Measurements from ENCODE around the gene UBE2E1. TPM values are rescaled to one million over a fixed set of nuclear protein-coding genes. Genes with fewer than 3 reads are reported as not detected.

UBE2E1 gene
- total and polyA plus RNA-seq, 8 donors: 3.2 to 226 (median 78.1) TPM

DNA sequence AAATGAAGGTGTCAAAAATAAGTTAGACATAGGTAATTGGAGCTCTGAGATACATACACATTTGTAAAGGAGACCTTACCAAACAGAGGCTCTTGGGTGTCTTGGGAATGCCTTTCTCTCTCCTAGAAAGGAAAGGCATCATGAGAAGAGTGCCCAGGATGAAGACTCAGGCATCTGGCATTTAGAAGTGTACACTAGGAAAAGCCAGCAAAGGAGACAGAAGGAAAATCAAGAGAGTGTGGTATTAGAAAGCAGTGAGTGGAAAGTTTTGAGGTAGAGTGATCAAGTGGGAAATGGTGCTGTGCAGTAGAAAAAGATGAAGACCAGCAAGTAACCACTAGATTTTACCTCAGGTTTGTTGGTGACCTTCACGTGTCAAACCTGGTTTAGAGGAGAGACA lies 16.1 kb downstream of the UBE2E1 start:
- intact Hi-C loops (cut with DNase I; ENCODE audit: low total_unique reads): no loop called here
- Histone ChIP-seq H3K27me3 (no peaks in the 10 kb centered on the region), H3K36me3 (peaks cover 0 to 10% (median 0%) of the 10 kb centered on the region in 4 donors), H3K27ac (no peak overlapping the region), H3K9me3 (no peaks in the 10 kb centered on the region), H3K4me1 (peaks cover 20 to 81% (median 49%) of the 10 kb centered on the region in 4 donors), H3K4me3 (no peak overlapping the region)
- 77 to 91% (median 87%) methylated on average over 1 of the region's 1 CpG for WGBS, 5 donors
- DNase-seq: no peak
- TF ChIP-seq POLR2A (IDR thresholded peaks at IDR 0.05) (no peak), EP300 (IDR thresholded peaks at IDR 0.05) (no peak), POLR2AphosphoS5 (IDR thresholded peaks at IDR 0.05) (no peak)
- TF ChIP-seq, protein P1, sequence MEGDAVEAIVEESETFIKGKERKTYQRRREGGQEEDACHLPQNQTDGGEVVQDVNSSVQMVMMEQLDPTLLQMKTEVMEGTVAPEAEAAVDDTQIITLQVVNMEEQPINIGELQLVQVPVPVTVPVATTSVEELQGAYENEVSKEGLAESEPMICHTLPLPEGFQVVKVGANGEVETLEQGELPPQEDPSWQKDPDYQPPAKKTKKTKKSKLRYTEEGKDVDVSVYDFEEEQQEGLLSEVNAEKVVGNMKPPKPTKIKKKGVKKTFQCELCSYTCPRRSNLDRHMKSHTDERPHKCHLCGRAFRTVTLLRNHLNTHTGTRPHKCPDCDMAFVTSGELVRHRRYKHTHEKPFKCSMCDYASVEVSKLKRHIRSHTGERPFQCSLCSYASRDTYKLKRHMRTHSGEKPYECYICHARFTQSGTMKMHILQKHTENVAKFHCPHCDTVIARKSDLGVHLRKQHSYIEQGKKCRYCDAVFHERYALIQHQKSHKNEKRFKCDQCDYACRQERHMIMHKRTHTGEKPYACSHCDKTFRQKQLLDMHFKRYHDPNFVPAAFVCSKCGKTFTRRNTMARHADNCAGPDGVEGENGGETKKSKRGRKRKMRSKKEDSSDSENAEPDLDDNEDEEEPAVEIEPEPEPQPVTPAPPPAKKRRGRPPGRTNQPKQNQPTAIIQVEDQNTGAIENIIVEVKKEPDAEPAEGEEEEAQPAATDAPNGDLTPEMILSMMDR (IDR thresholded peaks at IDR 0.05): no peak

DNA sequence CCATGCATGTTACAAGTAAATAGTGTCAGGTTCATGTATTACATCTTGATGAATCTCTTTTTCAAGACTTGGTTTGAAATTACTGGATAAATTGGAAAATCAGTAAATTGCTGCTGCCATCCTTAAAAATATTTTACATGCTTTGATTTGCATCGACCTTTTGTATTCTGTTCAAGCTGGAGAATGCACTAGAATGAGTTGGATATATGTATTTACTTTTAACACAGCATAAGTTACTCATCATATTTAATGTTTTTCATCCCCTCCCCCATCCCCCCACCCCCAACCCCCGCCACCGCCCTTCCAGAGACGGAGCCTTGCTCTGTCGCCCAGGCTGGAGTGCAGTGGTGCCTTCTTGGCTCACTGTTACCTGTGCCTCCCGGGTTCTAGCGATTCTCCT lies 16.8 kb downstream of the UBE2E1 start:
- intact Hi-C loops (cut with DNase I; ENCODE audit: low total_unique reads): no loop called here
- DNase-seq: no peak
- no peak overlapping the region for H3K4me3 ChIP-seq
- 87 to 96% (median 92%) methylated on average over 7 of the region's 7 CpGs for WGBS, 5 donors
- H3K9me3 ChIP-seq: no peaks in the 10 kb centered on the region
- no peaks in the 10 kb centered on the region for H3K27me3 ChIP-seq
- TF ChIP-seq POLR2AphosphoS5 (IDR thresholded peaks at IDR 0.05): no peak
- TF ChIP-seq, protein P1 (IDR thresholded peaks at IDR 0.05): no peak
- TF ChIP-seq POLR2A (IDR thresholded peaks at IDR 0.05): no peak
- H3K36me3 ChIP-seq: peaks cover 0 to 10% (median 0%) of the 10 kb centered on the region in 4 donors
- no peak overlapping the region for H3K27ac ChIP-seq
- peaks cover 20 to 81% (median 52%) of the 10 kb centered on the region in 4 donors for H3K4me1 ChIP-seq

DNA sequence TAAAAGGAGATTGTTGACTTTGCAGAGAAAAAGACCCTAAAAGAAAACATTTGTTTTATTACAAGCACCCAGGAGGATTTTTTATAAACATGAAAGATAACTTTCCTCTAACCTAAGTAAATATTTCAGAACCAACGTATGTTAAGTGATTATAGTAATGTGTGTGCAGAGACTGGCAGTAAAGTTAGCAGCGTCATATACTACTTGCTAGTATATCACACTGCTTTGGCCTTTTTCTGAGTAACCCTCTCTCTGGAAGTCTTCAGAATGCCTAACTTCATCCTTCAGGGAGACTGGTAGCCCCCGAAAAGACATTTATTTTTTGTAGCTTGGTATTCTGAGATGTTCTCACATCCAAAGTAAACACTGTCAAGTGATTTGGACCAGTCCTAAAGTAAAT lies 17.9 kb downstream of the UBE2E1 start:
- DNase-seq: no peak
- Histone ChIP-seq H3K4me1 (peaks cover 20 to 76% (median 44%) of the 10 kb centered on the region in 4 donors), H3K27me3 (no peaks in the 10 kb centered on the region), H3K27ac (no peak overlapping the region), H3K4me3 (no peak overlapping the region), H3K9me3 (no peaks in the 10 kb centered on the region), H3K36me3 (peaks cover 0 to 10% (median 0%) of the 10 kb centered on the region in 4 donors)
- 36 to 56% (median 48%) methylated on average over 3 of the region's 3 CpGs for WGBS, 5 donors
- intact Hi-C loops (cut with DNase I; ENCODE audit: low total_unique reads): no loop called here
- TF ChIP-seq, protein P1 (IDR thresholded peaks at IDR 0.05): no peak
- no peak for TF ChIP-seq EP300 (IDR thresholded peaks at IDR 0.05)
- no peak for TF ChIP-seq POLR2AphosphoS5 (IDR thresholded peaks at IDR 0.05)
- no peak for TF ChIP-seq POLR2A (IDR thresholded peaks at IDR 0.05)

DNA sequence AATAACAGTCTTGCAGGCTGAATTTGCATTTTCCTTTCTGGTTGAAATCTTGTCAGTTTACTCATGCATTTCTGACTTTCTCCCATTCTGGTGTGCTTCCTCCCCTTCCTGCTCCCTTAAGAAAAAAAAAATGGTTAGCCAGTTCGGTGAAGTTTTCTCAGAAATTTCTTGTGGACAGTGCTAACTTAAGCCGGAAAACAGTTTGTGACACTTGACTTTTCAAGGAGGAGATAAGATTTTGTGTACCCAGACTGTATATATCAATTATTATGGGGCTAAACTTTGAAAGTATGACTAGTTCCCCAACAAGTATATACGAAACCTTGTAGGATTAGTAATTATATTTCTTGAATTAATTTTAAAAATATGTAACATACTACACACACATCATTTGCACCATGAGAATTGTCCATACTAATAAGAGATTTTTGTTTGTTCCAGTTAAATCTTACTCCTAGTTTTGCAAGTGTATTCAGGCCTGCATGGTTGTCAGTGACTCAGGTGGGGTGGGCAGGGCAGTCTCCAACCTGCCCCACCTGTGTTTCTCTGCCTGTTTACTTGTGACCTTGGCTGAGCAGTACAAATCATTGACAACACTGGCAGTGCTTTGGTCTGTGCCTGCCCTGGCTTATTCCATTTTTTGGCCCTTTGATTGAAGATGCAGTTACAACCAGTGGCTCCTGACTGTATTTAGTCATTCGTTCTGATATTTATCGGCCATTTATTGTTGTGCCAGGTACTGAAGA lies 19.1 kb downstream of the UBE2E1 start:
- intact Hi-C loops (cut with DNase I; ENCODE audit: low total_unique reads): no loop called here
- no peaks in the 10 kb centered on the region for H3K9me3 ChIP-seq
- H3K4me3 ChIP-seq: no peak overlapping the region
- no peak for TF ChIP-seq POLR2A (IDR thresholded peaks at IDR 0.05)
- no peak for TF ChIP-seq POLR2AphosphoS5 (IDR thresholded peaks at IDR 0.05)
- TF ChIP-seq, protein P1 (IDR thresholded peaks at IDR 0.05): no peak
- no peak for TF ChIP-seq EP300 (IDR thresholded peaks at IDR 0.05)
- 41 to 69% (median 46%) methylated on average over 5 of the region's 5 CpGs for WGBS, 5 donors
- H3K4me1 ChIP-seq: peaks cover 17 to 68% (median 38%) of the 10 kb centered on the region in 4 donors
- H3K36me3 ChIP-seq: peaks cover 0 to 5% (median 0%) of the 10 kb centered on the region in 4 donors
- DNase-seq: peak in 1 of 2 donors; percentile 63
- no peak overlapping the region for H3K27ac ChIP-seq
- no peaks in the 10 kb centered on the region for H3K27me3 ChIP-seq

Measured in stomach (tissue), 9 donors.